Endothelial cell of umbilical vein (primary cell): ENCODE results near the gene TCEA2. TPM values are rescaled to one million over a fixed set of nuclear protein-coding genes. Genes with fewer than 3 reads are reported as not detected.

ENCODE experiments used
- BruUV-seq: library from RNA; stranded (reverse); fragments of 400-500 nt; replicated peaks from 2 replicates; lab custom pipeline; 2021; lab: Mats Ljungman, UMichigan
- CTCF ChIA-PET: fragments of 300-600, 350-600 bp; sonication (Branson Sonifier 250); formaldehyde crosslinking; loops from one replicate; lab custom pipeline; 2021; ENCODE audit warnings: antibody characterized with exemption, inconsistent platforms; lab: Charles Lee
- POLR2A ChIA-PET: fragments of 300-600, 350-600 bp; sonication (Branson Sonifier 250); formaldehyde crosslinking; loops from one replicate; lab custom pipeline; 2021; ENCODE audit warnings: antibody characterized with exemption, inconsistent platforms; lab: Charles Lee
- DNase-seq: peaks from one replicate; pipeline ENCODE4 v3.0.0-alpha.2; 2011; ENCODE audit warnings: low read depth, low spot score
- FAIRE-seq: peaks from 2 replicates; lab custom pipeline; 2011; peaks lifted over from hg19 to GRCh38; lab: Jason Lieb, UNC
- H2AFZ ChIP-seq: 2 replicates; pipeline ENCODE4 v1.6.0; 2012; ENCODE audit warnings: low read depth, low read length, control low read depth, inconsistent platforms
- H3K27ac ChIP-seq: 2 replicates; pipeline ENCODE4 v1.5.1; 2011; ENCODE audit warnings: low read depth, mild to moderate bottlenecking, control low read depth, low read length, moderate library complexity; ENCODE audit not compliant: insufficient read depth
- H3K27me3 ChIP-seq, 2 experiments: 2 replicates each; pipeline versions ENCODE4 v1.6.0 to v1.6.1; 2011; ENCODE audit warnings: low read length in 2 of 2, mixed read lengths in 1 of 2; ENCODE audit not compliant: control insufficient read depth in 2 of 2, insufficient read depth in 2 of 2
- H3K36me3 ChIP-seq, 2 experiments: 2 replicates in 1 of 2; 3 replicates in 1 of 2; pipeline ENCODE4 v1.5.1; 2011; ENCODE audit warnings: low read length in 2 of 2, mild to moderate bottlenecking in 1 of 2, moderate library complexity in 1 of 2; ENCODE audit not compliant: control insufficient read depth in 2 of 2, insufficient read depth in 2 of 2; ENCODE audit errors: extremely low read depth in 1 of 2
- H3K4me1 ChIP-seq: 3 replicates; pipeline ENCODE4 v1.5.1; 2011; ENCODE audit warnings: mild to moderate bottlenecking, low read length; ENCODE audit not compliant: control insufficient read depth, insufficient read depth; ENCODE audit errors: extremely low read depth
- H3K4me2 ChIP-seq: 2 replicates; pipeline ENCODE4 v1.6.1; 2011; ENCODE audit warnings: low read length, control low read depth, mixed read lengths; ENCODE audit not compliant: insufficient read depth
- H3K4me3 ChIP-seq, 3 experiments: fragments of 200-600 bp in 1 of 3; sonication (generic), shearing (Covaris generic) in 1 of 3; replicated peaks in 1 of 3; 2 replicates each; pipeline ENCODE4 v1.5.1; 2011 to 2016; ENCODE audit warnings: control low read depth in 3 of 3, low read length in 3 of 3, mild to moderate bottlenecking in 2 of 3, inconsistent platforms in 1 of 3, low read depth in 1 of 3, moderate library complexity in 1 of 3; ENCODE audit not compliant: insufficient read depth in 1 of 3
- H3K79me2 ChIP-seq: 2 replicates; pipeline ENCODE4 v1.6.0; 2012; ENCODE audit warnings: low read length, inconsistent platforms; ENCODE audit not compliant: control insufficient read depth, insufficient read depth
- H3K9ac ChIP-seq: replicated peaks from 2 replicates; pipeline ENCODE3; 2011; ENCODE audit warnings: low read length, control low read depth; ENCODE audit not compliant: insufficient read depth; ENCODE audit errors: extremely low read depth
- H3K9me1 ChIP-seq: replicated peaks from 3 replicates; pipeline ENCODE4 v1.6.0; 2011; ENCODE audit warnings: mild to moderate bottlenecking, low read length; ENCODE audit not compliant: control insufficient read depth, insufficient read depth; ENCODE audit errors: extremely low read depth
- H3K9me3 ChIP-seq: replicated peaks from 2 replicates; pipeline ENCODE4 v1.5.1; 2012; ENCODE audit warnings: low read length, inconsistent platforms; ENCODE audit not compliant: control insufficient read depth, insufficient read depth
- H4K20me1 ChIP-seq: replicated peaks from 2 replicates; pipeline ENCODE3; 2011; ENCODE audit warnings: mild to moderate bottlenecking, low read length; ENCODE audit not compliant: control insufficient read depth, insufficient read depth; ENCODE audit errors: extremely low read depth
- EZH2 ChIP-seq: IDR thresholded peaks from 2 replicates; pipeline ENCODE4 v1.6.1; 2012; ENCODE audit warnings: borderline replicate concordance, low read depth, mild to moderate bottlenecking, moderate library complexity, low read length, inconsistent platforms; ENCODE audit not compliant: severe bottlenecking
- FOS ChIP-seq: IDR thresholded peaks from 2 replicates; pipeline ENCODE4 v1.6.1; 2011; ENCODE audit warnings: mild to moderate bottlenecking, low read length, moderate library complexity, borderline replicate concordance; ENCODE audit not compliant: insufficient read depth
- GATA2 ChIP-seq: IDR thresholded peaks from 2 replicates; pipeline ENCODE4 v1.7.0; 2011; ENCODE audit warnings: low read depth, mild to moderate bottlenecking, moderate library complexity, mixed read lengths, low read length; ENCODE audit not compliant: insufficient read length, insufficient read depth
- JUN ChIP-seq: IDR thresholded peaks from 2 replicates; pipeline ENCODE4 v1.6.1; 2011; ENCODE audit warnings: borderline replicate concordance, low read depth; ENCODE audit not compliant: insufficient read length, insufficient read depth
- MYC ChIP-seq: IDR thresholded peaks from one replicate; pipeline ENCODE4 v1.6.1; 2011; ENCODE audit warnings: mild to moderate bottlenecking, low read depth, low read length
- POLR2A ChIP-seq: IDR thresholded peaks from 2 replicates; pipeline ENCODE4 v1.6.1; 2012; ENCODE audit warnings: low read depth, mild to moderate bottlenecking, control low read depth, low read length
- POLR2AphosphoS5 ChIP-seq: IDR thresholded peaks from 2 replicates; pipeline ENCODE4 v1.6.1; 2012; ENCODE audit warnings: low read depth, mild to moderate bottlenecking, control low read depth, low read length, moderate library complexity; ENCODE audit not compliant: insufficient read depth
- dilution Hi-C: fragments of 300-500 bp; cut with MboI; formaldehyde crosslinking; loops from one replicate; pipeline ENCODE4 v1.15.0; 2019; ENCODE audit warnings: low sequenced_read_pairs; ENCODE audit not compliant: extremely low pct_ligation_motif_present
- intact Hi-C: fragments of 100-400 bp; cut with micrococcal nuclease; formaldehyde crosslinking; loops from one replicate; pipeline ENCODE4 v1.10.0; 2022
- polyA plus RNA-seq, 4 experiments: library from polyadenylated mRNA; depleted of rRNA in 3 of 4; stranded (reverse) in 3 of 4; unstranded in 1 of 4; fragments of >200 nt; gene quantifications; 2 replicates each; pipeline versions ENCODE4 v1.2.1 to v1.2.3, GENCODE V29; 2011 to 2012; ENCODE audit warnings: missing spikeins in 1 of 4
- total RNA-seq: library from RNA; stranded (reverse); gene quantifications from 2 replicates; pipeline ENCODE4 v1.2.3, GENCODE V29; 2021
- TF ChIP-seq, protein P1 (sequence below), 2 donors: IDR thresholded peaks; 1 replicate in 1 of 2; 2 replicates in 1 of 2; pipeline ENCODE4 v1.5.1; 2011; ENCODE audit warnings: low read length in 2 of 2, mild to moderate bottlenecking in 2 of 2, moderate library complexity in 2 of 2, control low read depth in 1 of 2, inconsistent platforms in 1 of 2, low read depth in 1 of 2; ENCODE audit not compliant: insufficient read depth in 1 of 2; ENCODE audit errors: extremely low read depth in 1 of 2
- TF ChIP-seq, protein P2 (sequence below): IDR thresholded peaks from 2 replicates; pipeline ENCODE4 v1.6.1; 2011; ENCODE audit not compliant: insufficient read depth, insufficient read length

TCEA2 gene
- total and polyA plus RNA-seq, 2 donors (not counting 3 experiments of a cell fraction or from before 2014, with no cell fraction given), result 53.1 to 65.5 TPM

DNA sequence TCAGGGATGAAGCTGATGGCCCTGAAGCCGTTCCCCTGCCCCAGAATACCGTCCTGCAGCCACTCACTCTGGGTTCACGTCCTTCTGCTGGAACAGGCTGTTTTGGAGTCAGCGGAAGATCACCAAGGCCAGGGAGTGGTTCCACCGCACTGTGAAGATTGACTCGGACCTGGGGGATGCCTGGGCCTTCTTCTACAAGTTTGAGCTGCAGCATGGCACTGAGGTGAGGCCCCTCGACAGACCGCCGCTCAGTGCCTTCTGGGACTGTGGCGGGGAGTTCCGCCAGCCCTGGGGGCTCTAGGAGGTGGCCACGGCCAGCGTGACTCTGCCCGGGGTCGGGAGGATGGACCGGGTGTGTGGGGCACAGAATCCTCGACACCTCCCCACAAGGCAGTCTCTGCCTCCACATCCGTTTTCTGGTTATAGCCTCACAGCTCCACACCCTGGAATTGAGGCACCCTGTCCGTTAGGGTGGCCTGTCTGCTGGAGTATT is 31.1 kb upstream of the TCEA2 start:
- H3K36me3 ChIP-seq, result peaks cover 8 to 39% of the 10 kb centered on the region in 2 experiments
- FAIRE-seq, result no peak
- TF ChIP-seq POLR2A (no peak), FOS (no peak), GATA2 (no peak), EZH2 (no peak), MYC (no peak), JUN (no peak), POLR2AphosphoS5 (no peak)
- TF ChIP-seq, protein P1, sequence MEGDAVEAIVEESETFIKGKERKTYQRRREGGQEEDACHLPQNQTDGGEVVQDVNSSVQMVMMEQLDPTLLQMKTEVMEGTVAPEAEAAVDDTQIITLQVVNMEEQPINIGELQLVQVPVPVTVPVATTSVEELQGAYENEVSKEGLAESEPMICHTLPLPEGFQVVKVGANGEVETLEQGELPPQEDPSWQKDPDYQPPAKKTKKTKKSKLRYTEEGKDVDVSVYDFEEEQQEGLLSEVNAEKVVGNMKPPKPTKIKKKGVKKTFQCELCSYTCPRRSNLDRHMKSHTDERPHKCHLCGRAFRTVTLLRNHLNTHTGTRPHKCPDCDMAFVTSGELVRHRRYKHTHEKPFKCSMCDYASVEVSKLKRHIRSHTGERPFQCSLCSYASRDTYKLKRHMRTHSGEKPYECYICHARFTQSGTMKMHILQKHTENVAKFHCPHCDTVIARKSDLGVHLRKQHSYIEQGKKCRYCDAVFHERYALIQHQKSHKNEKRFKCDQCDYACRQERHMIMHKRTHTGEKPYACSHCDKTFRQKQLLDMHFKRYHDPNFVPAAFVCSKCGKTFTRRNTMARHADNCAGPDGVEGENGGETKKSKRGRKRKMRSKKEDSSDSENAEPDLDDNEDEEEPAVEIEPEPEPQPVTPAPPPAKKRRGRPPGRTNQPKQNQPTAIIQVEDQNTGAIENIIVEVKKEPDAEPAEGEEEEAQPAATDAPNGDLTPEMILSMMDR (IDR thresholded peaks at IDR 0.05; ENCODE audit: extremely low read depth in 1 of 2, insufficient read depth in 1 of 2, low read depth in 1 of 2, low read length in 2 of 2), result no peak
- TF ChIP-seq, protein P2, sequence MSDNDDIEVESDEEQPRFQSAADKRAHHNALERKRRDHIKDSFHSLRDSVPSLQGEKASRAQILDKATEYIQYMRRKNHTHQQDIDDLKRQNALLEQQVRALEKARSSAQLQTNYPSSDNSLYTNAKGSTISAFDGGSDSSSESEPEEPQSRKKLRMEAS, result no peak
- H3K27ac ChIP-seq, result no peak overlapping the region
- H3K4me1 ChIP-seq, result peaks cover 4% of the 10 kb centered on the region
- no peaks in the 10 kb centered on the region for H3K27me3 ChIP-seq
- BruUV-seq, result no TSS peak
- ChIA-PET POLR2A (interaction anchor here (0.6 kb wide), 1 partner anchor 31 kb away, joined by 5 read pairs; no protein-coding TSS in a partner anchor), CTCF (interaction anchor here (1.4 to 1.9 kb wide), 2 partner anchors 25 to 89 kb away, joined by 4 to 6 read pairs; no protein-coding TSS in a partner anchor)
- H4K20me1 ChIP-seq, result no peaks in the 10 kb centered on the region
- H2AFZ ChIP-seq, result no peak overlapping the region
- no peak overlapping the region for H3K4me2 ChIP-seq
- no peaks in the 10 kb centered on the region for H3K9me3 ChIP-seq
- H3K4me3 ChIP-seq, result no peak overlapping the region
- dilution Hi-C loops (no loop called here), intact Hi-C loops (no loop called here)
- no peaks in the 10 kb centered on the region for H3K9me1 ChIP-seq
- H3K79me2 ChIP-seq, result no peaks in the 10 kb centered on the region
- no peak overlapping the region for H3K9ac ChIP-seq
- DNase-seq, result no peak
